Activated CD8-positive, alpha-beta T cell treated with anti-CD3 and anti-CD28 coated beads for 36 hours (primary cell): ENCODE results near the gene SPAG16. TPM values are rescaled to one million over a fixed set of nuclear protein-coding genes. Genes with fewer than 3 reads are reported as not detected.

ENCODE experiments used
- ATAC-seq: fragments of 200-7000 bp; cut with Tn5 transposase; one replicate; pipeline ENCODE4 v1.10.0; 2021; ENCODE audit warnings: mild to moderate bottlenecking, moderate library complexity
- CTCF ChIA-PET: fragments of 350-600 bp; sonication (Branson Sonifier 250); formaldehyde crosslinking; loops from one replicate; lab custom pipeline; 2021; ENCODE audit warnings: antibody characterized with exemption; lab: Charles Lee
- POLR2A ChIA-PET: fragments of 350-600 bp; sonication (Branson Sonifier 250); formaldehyde crosslinking; loops from one replicate; lab custom pipeline; 2021; ENCODE audit warnings: antibody characterized with exemption; lab: Charles Lee
- DNase-seq: peaks from one replicate; pipeline ENCODE4 v3.0.0-alpha.2; 2020
- H3K27ac Mint-ChIP-seq: one replicate; pipeline ENCODE4 v1.8.0; 2021; ENCODE audit warnings: mild to moderate bottlenecking, mixed read lengths
- H3K27me3 Mint-ChIP-seq: one replicate; pipeline ENCODE4 v1.8.0; 2021; ENCODE audit warnings: mixed read lengths
- H3K36me3 Mint-ChIP-seq: one replicate; pipeline ENCODE4 v1.8.0; 2021; ENCODE audit warnings: low read depth, mixed read lengths
- H3K4me1 Mint-ChIP-seq: one replicate; pipeline ENCODE4 v1.8.0; 2021; ENCODE audit warnings: low read depth, mixed read lengths
- H3K4me3 Mint-ChIP-seq: one replicate; pipeline ENCODE4 v1.8.0; 2021; ENCODE audit warnings: mild to moderate bottlenecking, moderate library complexity, mixed read lengths
- H3K9me3 Mint-ChIP-seq: one replicate; pipeline ENCODE4 v1.8.0; 2021; ENCODE audit warnings: mixed read lengths
- intact Hi-C: fragments of 100-400 bp; cut with micrococcal nuclease; formaldehyde crosslinking; loops from one replicate; pipeline ENCODE4 v1.10.0; 2022
- total RNA-seq, 2 experiments: library from RNA; stranded (reverse); gene quantifications; one replicate each; pipeline ENCODE4 v1.2.3, GENCODE V29; 2021
- TF ChIP-seq, protein P1 (sequence below): fragments of 200-600 bp; IDR thresholded peaks from one replicate; pipeline ENCODE4 v1.8.0; 2022; ENCODE audit warnings: antibody characterized with exemption, mild to moderate bottlenecking

SPAG16 gene
- total RNA-seq, 2 experiments from 2014 or later, result 9.4 to 11.7 TPM

GRCh38 chr2:214244847-214245246 is 960.6 kb downstream of the SPAG16 start:
- CTCF ChIA-PET, result no interaction called here
- no peaks in the 10 kb centered on the region for H3K4me1 Mint-ChIP-seq
- H3K36me3 Mint-ChIP-seq, result no peaks in the 10 kb centered on the region
- intact Hi-C loops, result no loop called here
- POLR2A ChIA-PET, result interaction anchor here (0.6 kb wide), 1 partner anchor 186 kb away, joined by 3 read pairs; no protein-coding TSS in a partner anchor
- TF ChIP-seq, protein P1, sequence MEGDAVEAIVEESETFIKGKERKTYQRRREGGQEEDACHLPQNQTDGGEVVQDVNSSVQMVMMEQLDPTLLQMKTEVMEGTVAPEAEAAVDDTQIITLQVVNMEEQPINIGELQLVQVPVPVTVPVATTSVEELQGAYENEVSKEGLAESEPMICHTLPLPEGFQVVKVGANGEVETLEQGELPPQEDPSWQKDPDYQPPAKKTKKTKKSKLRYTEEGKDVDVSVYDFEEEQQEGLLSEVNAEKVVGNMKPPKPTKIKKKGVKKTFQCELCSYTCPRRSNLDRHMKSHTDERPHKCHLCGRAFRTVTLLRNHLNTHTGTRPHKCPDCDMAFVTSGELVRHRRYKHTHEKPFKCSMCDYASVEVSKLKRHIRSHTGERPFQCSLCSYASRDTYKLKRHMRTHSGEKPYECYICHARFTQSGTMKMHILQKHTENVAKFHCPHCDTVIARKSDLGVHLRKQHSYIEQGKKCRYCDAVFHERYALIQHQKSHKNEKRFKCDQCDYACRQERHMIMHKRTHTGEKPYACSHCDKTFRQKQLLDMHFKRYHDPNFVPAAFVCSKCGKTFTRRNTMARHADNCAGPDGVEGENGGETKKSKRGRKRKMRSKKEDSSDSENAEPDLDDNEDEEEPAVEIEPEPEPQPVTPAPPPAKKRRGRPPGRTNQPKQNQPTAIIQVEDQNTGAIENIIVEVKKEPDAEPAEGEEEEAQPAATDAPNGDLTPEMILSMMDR, result no peak
- no peak for DNase-seq
- no peak for ATAC-seq
- no peak overlapping the region for H3K4me3 Mint-ChIP-seq
- H3K9me3 Mint-ChIP-seq, result no peaks in the 10 kb centered on the region
- no peaks in the 10 kb centered on the region for H3K27me3 Mint-ChIP-seq
- H3K27ac Mint-ChIP-seq, result no peak overlapping the region

GRCh38 chr2:214246417-214246816 is 962.2 kb downstream of the SPAG16 start:
- ChIA-PET CTCF (no interaction called here), POLR2A (no interaction called here)
- TF ChIP-seq, protein P1, result no peak
- Mint-ChIP-seq H3K4me3 (no peak overlapping the region), H3K9me3 (no peaks in the 10 kb centered on the region), H3K36me3 (no peaks in the 10 kb centered on the region), H3K27me3 (no peaks in the 10 kb centered on the region), H3K27ac (no peak overlapping the region), H3K4me1 (no peaks in the 10 kb centered on the region)
- no peak for DNase-seq
- intact Hi-C loops, result no loop called here
- ATAC-seq, result no peak

- ATAC-seq (no peak), DNase-seq (no peak)
- CTCF ChIA-PET, result no interaction called here
- POLR2A ChIA-PET, result no interaction called here
- no peaks in the 10 kb centered on the region for H3K9me3 Mint-ChIP-seq
- H3K4me1 Mint-ChIP-seq, result no peaks in the 10 kb centered on the region
- no peaks in the 10 kb centered on the region for H3K36me3 Mint-ChIP-seq
- H3K27ac Mint-ChIP-seq, result no peak overlapping the region
- H3K4me3 Mint-ChIP-seq, result no peak overlapping the region
- TF ChIP-seq, protein P1, result no peak
- intact Hi-C loops, result no loop called here
- H3K27me3 Mint-ChIP-seq, result no peaks in the 10 kb centered on the region
Measured at GRCh38 chr2:214247531-214247930, 963.3 kb downstream of the SPAG16 start.

GRCh38 chr2:214255046-214255445 is 970.8 kb downstream of the SPAG16 start:
- no peak overlapping the region for H3K4me3 Mint-ChIP-seq
- DNase-seq, result no peak
- H3K9me3 Mint-ChIP-seq, result peaks cover 4% of the 10 kb centered on the region
- TF ChIP-seq, protein P1, result no peak
- intact Hi-C loops, result no loop called here
- CTCF ChIA-PET, result no interaction called here
- H3K4me1 Mint-ChIP-seq, result no peaks in the 10 kb centered on the region
- H3K36me3 Mint-ChIP-seq, result no peaks in the 10 kb centered on the region
- no peaks in the 10 kb centered on the region for H3K27me3 Mint-ChIP-seq
- no peak overlapping the region for H3K27ac Mint-ChIP-seq
- ATAC-seq, result no peak
- POLR2A ChIA-PET, result no interaction called here

DNA sequence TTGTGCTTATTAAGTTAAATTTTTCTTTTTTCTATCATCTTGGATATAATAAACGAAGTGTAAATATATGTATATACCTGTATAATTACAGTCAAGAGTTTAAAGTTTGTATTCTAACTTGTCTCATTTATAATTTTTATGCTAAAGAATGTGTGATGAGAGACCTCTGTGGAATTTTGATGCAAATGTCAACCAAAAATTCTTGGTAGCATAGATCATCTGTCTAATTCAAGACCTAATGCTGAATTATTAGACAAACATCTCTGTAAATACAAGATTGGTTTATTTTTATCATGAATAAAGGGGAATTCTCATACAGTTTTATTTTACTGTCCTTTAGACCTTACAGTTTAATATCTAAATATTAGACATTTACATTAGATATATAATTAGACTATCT is 977.4 kb downstream of the SPAG16 start:
- no peak overlapping the region for H3K4me3 Mint-ChIP-seq
- ATAC-seq (no peak), DNase-seq (no peak)
- H3K4me1 Mint-ChIP-seq, result no peaks in the 10 kb centered on the region
- intact Hi-C loops, result no loop called here
- ChIA-PET POLR2A (no interaction called here), CTCF (no interaction called here)
- no peak overlapping the region for H3K27ac Mint-ChIP-seq
- TF ChIP-seq, protein P1, result no peak
- no peaks in the 10 kb centered on the region for H3K36me3 Mint-ChIP-seq
- peaks cover 1% of the 10 kb centered on the region for H3K9me3 Mint-ChIP-seq
- H3K27me3 Mint-ChIP-seq, result peaks cover 1% of the 10 kb centered on the region
